A673 (cell line): Measurements from ENCODE around the gene MLLT6. TPM values are rescaled to one million over a fixed set of nuclear protein-coding genes. Genes with fewer than 3 reads are reported as not detected.

ENCODE experiments used
- BruUV-seq: library from RNA; stranded (reverse); fragments of 400-500 nt; replicated peaks from 2 replicates; lab custom pipeline; 2021; lab: Mats Ljungman, UMichigan
- CTCF ChIA-PET: fragments of 300-600 bp; sonication (Branson Sonifier 250); formaldehyde crosslinking; loops from one replicate; lab custom pipeline; 2022; ENCODE audit warnings: antibody characterized with exemption; lab: Charles Lee
- POLR2A ChIA-PET: fragments of 300-600 bp; sonication (Branson Sonifier 250); formaldehyde crosslinking; loops from one replicate; lab custom pipeline; 2022; ENCODE audit warnings: antibody characterized with exemption; ENCODE audit not compliant: low non-redundant PET; lab: Charles Lee
- DNase-seq: peaks from one replicate; pipeline ENCODE4 v3.0.0-alpha.2; 2015; ENCODE audit warnings: low spot score
- H3K27ac ChIP-seq: fragments of 200-600 bp; sonication (generic); 2 replicates; pipeline ENCODE4 v1.5.1; 2016; ENCODE audit warnings: mixed run types, low read depth, mild to moderate bottlenecking, mixed read lengths, antibody characterized with exemption, low read length; ENCODE audit not compliant: poor library complexity, severe bottlenecking
- H3K27me3 ChIP-seq: fragments of 200-600 bp; sonication (generic); replicated peaks from 2 replicates; pipeline ENCODE4 v1.6.1; 2017; ENCODE audit warnings: mixed run types, low read depth, mild to moderate bottlenecking, mixed read lengths, antibody characterized with exemption, low read length; ENCODE audit not compliant: insufficient read depth, poor library complexity
- H3K36me3 ChIP-seq: fragments of 200-600 bp; sonication (generic); 2 replicates; pipeline ENCODE4 v1.6.1; 2016; ENCODE audit warnings: mixed run types, mild to moderate bottlenecking, mixed read lengths, antibody characterized with exemption, low read length; ENCODE audit not compliant: insufficient read depth, poor library complexity, severe bottlenecking
- H3K4me1 ChIP-seq: fragments of 200-600 bp; sonication (generic); 2 replicates; pipeline ENCODE4 v1.6.1; 2017; ENCODE audit warnings: mixed run types, mild to moderate bottlenecking, mixed read lengths, antibody characterized with exemption, low read length; ENCODE audit not compliant: insufficient read depth, poor library complexity, severe bottlenecking
- H3K4me3 ChIP-seq: fragments of 200-600 bp; sonication (generic); 2 replicates; pipeline ENCODE4 v1.5.1; 2016; ENCODE audit warnings: low read depth, mixed run types, mild to moderate bottlenecking, mixed read lengths, low read length; ENCODE audit not compliant: poor library complexity, severe bottlenecking
- H3K9me3 ChIP-seq: fragments of 200-600 bp; sonication (generic); 2 replicates; pipeline ENCODE4 v1.6.1; 2016; ENCODE audit warnings: mixed run types, low read depth, mild to moderate bottlenecking, mixed read lengths, antibody characterized with exemption, low read length; ENCODE audit not compliant: poor library complexity, severe bottlenecking
- CTCF ChIP-seq: fragments of 300-800, 200-600 bp; sonication (generic); conservative IDR thresholded peaks from 2 replicates; pipeline ENCODE4 v1.5.1; 2017; ENCODE audit warnings: low read depth, mild to moderate bottlenecking, antibody characterized with exemption, low read length, moderate library complexity, mixed read lengths
- EZH2 ChIP-seq: fragments of 200-600 bp; sonication (generic); IDR thresholded peaks from 2 replicates; pipeline ENCODE4 v1.6.1; 2017; ENCODE audit warnings: borderline replicate concordance, low read depth, mild to moderate bottlenecking, mixed read lengths, antibody characterized with exemption, low read length; ENCODE audit not compliant: poor library complexity, severe bottlenecking
- intact Hi-C: fragments of 100-400 bp; cut with micrococcal nuclease; formaldehyde crosslinking; loops from one replicate; pipeline ENCODE4 v1.10.0; 2022; ENCODE audit not compliant: unreplicated experiment
- total RNA-seq: library from RNA; stranded (reverse); gene quantifications from 2 replicates; pipeline ENCODE4 v1.2.3, GENCODE V29; 2021

MLLT6 gene
- total RNA-seq, 1 experiment from 2014 or later = 41.4 TPM

GRCh38 chr17:38674749-38675615, 30.1 kb upstream of the MLLT6 start, which contains the start of gene EPOP:
EPOP (minus strand) TSS chr17:38674957; CDS start chr17:38674495, 462 bp downstream.
- intact Hi-C loops = no loop called here

GRCh38 chr17:38676706-38677504, 28.2 kb upstream of the MLLT6 start:
- ChIA-PET CTCF (interaction anchor here (0.8 to 0.9 kb wide), 2 partner anchors 14 to 58 kb away, joined by 3 to 5 read pairs; no protein-coding TSS in a partner anchor), POLR2A (interaction anchor here (0.6 kb wide), 1 partner anchor 171 kb away, joined by 3 read pairs; no protein-coding TSS in a partner anchor)
- peak; percentile 75 for TF ChIP-seq CTCF
- TF ChIP-seq EZH2 = no peak
- Histone ChIP-seq H3K4me1 (no peaks in the 10 kb centered on the region), H3K27ac (no peak overlapping the region), H3K4me3 (no peak overlapping the region), H3K36me3 (no peaks in the 10 kb centered on the region), H3K27me3 (peaks cover 5% of the 10 kb centered on the region), H3K9me3 (no peaks in the 10 kb centered on the region)
- intact Hi-C loops = loop anchor here (2.0 kb wide), 1 partner anchor 58 kb away; no protein-coding TSS in a partner anchor
- peak; percentile 79 for DNase-seq
- no TSS peak for BruUV-seq

More at GRCh38 chr17:38674749-38675615, 30.1 kb upstream of the MLLT6 start, which contains the start of gene EPOP:
- BruUV-seq = no TSS peak
- peak within 1 kb of the TSS; percentile 75 for H3K27ac ChIP-seq
- no peaks in the 10 kb centered on the region for H3K4me1 ChIP-seq
- H3K27me3 ChIP-seq = peaks cover 5% of the 10 kb centered on the region
- H3K36me3 ChIP-seq = no peaks in the 10 kb centered on the region
- ChIA-PET CTCF (no interaction called here), POLR2A (no interaction called here)
- no peaks in the 10 kb centered on the region for H3K9me3 ChIP-seq
- peak; percentile 81 for DNase-seq
- H3K4me3 ChIP-seq = peak within 1 kb of the TSS; percentile 58
- TF ChIP-seq CTCF = no peak
- TF ChIP-seq EZH2 = no peak

GRCh38 chr17:38677819-38678218, 27.3 kb upstream of the MLLT6 start:
- DNase-seq = no peak
- no peak for TF ChIP-seq CTCF
- TF ChIP-seq EZH2 = no peak
- ChIA-PET POLR2A (no interaction called here), CTCF (interaction anchor here (0.6 to 1.7 kb wide), 2 partner anchors 57 to 78 kb away, joined by 3 to 5 read pairs; no protein-coding TSS in a partner anchor)
- Histone ChIP-seq H3K4me3 (no peak overlapping the region), H3K4me1 (no peaks in the 10 kb centered on the region), H3K27ac (no peak overlapping the region), H3K36me3 (no peaks in the 10 kb centered on the region), H3K27me3 (peaks cover 5% of the 10 kb centered on the region), H3K9me3 (no peaks in the 10 kb centered on the region)
- BruUV-seq = no TSS peak
- intact Hi-C loops = loop anchor here (2.0 kb wide), 1 partner anchor 57 kb away; no protein-coding TSS in a partner anchor
